GM23338 (cell line): Measurements from ENCODE around the gene YPEL4.
A peak's percentile ranks its signal among the peaks of the same experiment; 100 is the strongest.

ENCODE experiments used
- CREB1 ChIP-seq: fragments of 250-450 bp; sonication (Bioruptor Pico); IDR thresholded peaks from 2 replicates; pipeline ENCODE4 v1.5.0; 2020; ENCODE audit warnings: low read depth, mild to moderate bottlenecking, moderate library complexity
- CTCF ChIP-seq, 2 experiments: fragments of 200-600 bp in 1 of 2; sonication (generic) in 1 of 2; conservative IDR thresholded peaks; 2 replicates each; pipeline versions ENCODE4 v1.5.1 to v1.6.1; 2016 to 2017; ENCODE audit warnings: antibody characterized with exemption in 2 of 2, low read depth in 2 of 2, mild to moderate bottlenecking in 2 of 2, moderate library complexity in 1 of 2
- ETS1 ChIP-seq: IDR thresholded peaks from 2 replicates; pipeline ENCODE4 v1.6.1; 2016; ENCODE audit warnings: antibody characterized with exemption
- EZH2 ChIP-seq: fragments of 200-600 bp; sonication (generic); IDR thresholded peaks from one replicate; pipeline ENCODE4 v1.8.0; 2017; ENCODE audit warnings: antibody characterized with exemption, mild to moderate bottlenecking, low read depth; ENCODE audit not compliant: unreplicated experiment
- EZH2phosphoT487 ChIP-seq: fragments of 200-600 bp; sonication (generic); IDR thresholded peaks from one replicate; pipeline ENCODE4 v1.8.1; 2018; ENCODE audit warnings: antibody characterized with exemption; ENCODE audit not compliant: unreplicated experiment
- JUNB ChIP-seq: IDR thresholded peaks from one replicate; pipeline ENCODE4 v1.6.1; 2016; ENCODE audit warnings: antibody characterized with exemption; ENCODE audit not compliant: unreplicated experiment
- NANOG ChIP-seq: IDR thresholded peaks from 2 replicates; pipeline ENCODE4 v1.6.1; 2016; ENCODE audit warnings: antibody characterized with exemption, borderline replicate concordance
- POLR2AphosphoS5 ChIP-seq: IDR thresholded peaks from 2 replicates; pipeline ENCODE4 v1.6.1; 2016; ENCODE audit warnings: antibody characterized with exemption, low read depth
- REST ChIP-seq: IDR thresholded peaks from one replicate; pipeline ENCODE4 v1.6.1; 2018; ENCODE audit warnings: antibody characterized with exemption; ENCODE audit not compliant: unreplicated experiment
- STAT1 ChIP-seq: IDR thresholded peaks from one replicate; pipeline ENCODE4 v1.6.1; 2016; ENCODE audit warnings: antibody characterized with exemption; ENCODE audit not compliant: unreplicated experiment
- ZNF114 ChIP-seq: fragments of 250-450 bp; sonication (Bioruptor Pico); IDR thresholded peaks from 2 replicates; pipeline ENCODE4 v1.5.0; 2020; ENCODE audit warnings: mild to moderate bottlenecking, moderate library complexity

- TF ChIP-seq CTCF (conservative IDR thresholded peaks at IDR 0.05; ENCODE audit: low read depth in 2 of 2) (no peak), REST (no peak), EZH2 (no peak), ZNF114 (no peak), NANOG (no peak), EZH2phosphoT487 (no peak), ETS1 (no peak), POLR2AphosphoS5 (peak; percentile 32; the same call in 1 of the 2 replicates), STAT1 (no peak), JUNB (no peak), CREB1 (CRISPR knock-in tag) (peak; percentile 2; the same call in 1 of the 2 replicates)
Measured at GRCh38 chr11:57648801-57649735, 644 bp downstream of the YPEL4 start.
